AG09319 (cell line): ENCODE measurements around the gene GABRA4.

ENCODE experiments used
- DNase-seq: peaks from one replicate; pipeline ENCODE4 v3.0.0-alpha.2; 2010; ENCODE audit warnings: low read depth; ENCODE audit errors: extremely low read depth
- CTCF ChIP-seq: IDR thresholded peaks from 2 replicates; pipeline ENCODE4 v1.5.1; 2011; ENCODE audit warnings: low read depth, mild to moderate bottlenecking, inconsistent platforms, low read length, moderate library complexity

The GABRA4 gene

GRCh38 chr4:46908148-46908547 is 85.2 kb downstream of the GABRA4 start:
- DNase-seq: no peak

GRCh38 chr4:46900082-46900481 is 93.3 kb downstream of the GABRA4 start:
- TF ChIP-seq CTCF: no peak
- DNase-seq: no peak

More at GRCh38 chr4:46908148-46908547, 85.2 kb downstream of the GABRA4 start:
- no peak for TF ChIP-seq CTCF

GRCh38 chr4:46894826-46895225 is 98.6 kb downstream of the GABRA4 start:
- DNase-seq: no peak
- TF ChIP-seq CTCF: no peak

GRCh38 chr4:46890056-46890455 is 103.3 kb downstream of the GABRA4 start:
- TF ChIP-seq CTCF: no peak
- DNase-seq: no peak

- TF ChIP-seq CTCF: no peak
- no peak for DNase-seq
Measured at GRCh38 chr4:46889410-46889809, 104.0 kb downstream of the GABRA4 start.

GRCh38 chr4:46886711-46887110 is 106.7 kb downstream of the GABRA4 start:
- TF ChIP-seq CTCF: no peak
- DNase-seq: no peak

GRCh38 chr4:46878641-46879040 is 114.7 kb downstream of the GABRA4 start:
- no peak for DNase-seq
- no peak for TF ChIP-seq CTCF
